HepG2 (cell line): ENCODE data around the gene CNTD1. TPM values are rescaled to one million over a fixed set of nuclear protein-coding genes. Genes with fewer than 3 reads are reported as not detected.

Source experiments
- ATAD3A ChIP-seq: sonication (generic); formaldehyde crosslinking; IDR thresholded peaks from 2 replicates; pipeline ENCODE4 v1.4.0; 2020; ENCODE audit warnings: missing genetic modification reagents
- GTF2F1 ChIP-seq: fragments of 150-350 bp; IDR thresholded peaks from 2 replicates; pipeline ENCODE4 v1.6.1; 2014; ENCODE audit warnings: low read length
- MYNN ChIP-seq: sonication (generic); formaldehyde crosslinking; IDR thresholded peaks from 2 replicates; pipeline ENCODE4 v1.4.0; 2020; ENCODE audit warnings: mild to moderate bottlenecking, low read depth, missing genetic modification reagents
- RBM22 ChIP-seq: fragments of 200-400 bp; formaldehyde crosslinking; optimal IDR thresholded peaks from 2 replicates; pipeline ENCODE3; 2017; ENCODE audit warnings: mild to moderate bottlenecking, low read length, moderate library complexity
- THYN1 ChIP-seq: sonication (generic); formaldehyde crosslinking; IDR thresholded peaks from 2 replicates; pipeline ENCODE4 v1.8.1; 2023; ENCODE audit warnings: low read depth, mild to moderate bottlenecking, moderate library complexity, missing genetic modification reagents, borderline replicate concordance
- ZNF296 ChIP-seq: sonication (generic); formaldehyde crosslinking; conservative IDR thresholded peaks from 2 replicates; pipeline ENCODE4 v1.5.0; 2020; ENCODE audit warnings: mild to moderate bottlenecking, missing genetic modification reagents
- ZNF512 ChIP-seq: sonication (generic); formaldehyde crosslinking; IDR thresholded peaks from 2 replicates; pipeline ENCODE4 v1.4.0; 2020; ENCODE audit warnings: mild to moderate bottlenecking, missing genetic modification reagents
- ZNF530 ChIP-seq: sonication (generic); formaldehyde crosslinking; IDR thresholded peaks from 2 replicates; pipeline ENCODE4 v1.5.0; 2020; ENCODE audit warnings: low read depth, mild to moderate bottlenecking, missing genetic modification reagents
- ZNF704 ChIP-seq: sonication (generic); formaldehyde crosslinking; IDR thresholded peaks from 2 replicates; pipeline ENCODE4 v1.8.1; 2023; ENCODE audit warnings: mild to moderate bottlenecking, inconsistent platforms, moderate library complexity, missing genetic modification reagents, borderline replicate concordance
- ZNF737 ChIP-seq: sonication (generic); formaldehyde crosslinking; IDR thresholded peaks from 2 replicates; pipeline ENCODE4 v1.5.0; 2020; ENCODE audit warnings: missing genetic modification reagents, mild to moderate bottlenecking, borderline replicate concordance
- ZNF749 ChIP-seq: sonication (generic); formaldehyde crosslinking; IDR thresholded peaks from 2 replicates; pipeline ENCODE4 v1.8.0; 2022; ENCODE audit warnings: mild to moderate bottlenecking, missing genetic modification reagents, moderate library complexity, borderline replicate concordance
- ZNF782 ChIP-seq: sonication (generic); formaldehyde crosslinking; IDR thresholded peaks from 2 replicates; pipeline ENCODE4 v1.4.0; 2020; ENCODE audit warnings: missing genetic modification reagents, mild to moderate bottlenecking, borderline replicate concordance
- polyA plus RNA-seq, 8 experiments: library from polyadenylated mRNA; depleted of rRNA in 3 of 8; stranded (reverse) in 7 of 8; unstranded in 1 of 8; fragments of >200 nt; fragmentation: Illumina TruSeq in 4 of 8; extraction: Trizol in 4 of 8; gene quantifications; 2 replicates each; pipeline versions ENCODE4 v1.2.1 to v1.2.3, GENCODE V29; 2011 to 2016; ENCODE audit warnings: low read depth in 4 of 8, missing spikeins in 1 of 8, mixed read lengths in 1 of 8; ENCODE audit not compliant: insufficient read depth in 1 of 8
- total RNA-seq, 5 experiments: library from RNA; depleted of rRNA; stranded (reverse); fragments of >200 nt; fragmentation: Illumina TruSeq; extraction: Trizol; gene quantifications; 2 replicates each; pipeline ENCODE4 v1.2.3, GENCODE V29; 2016; ENCODE audit warnings: low read depth in 1 of 5

The CNTD1 gene
- total and polyA plus RNA-seq, 2 of the 13 experiments (the other 11 are each of a cell fraction or from before 2014, with no cell fraction given) = 0.11 to 0.15 TPM

DNA sequence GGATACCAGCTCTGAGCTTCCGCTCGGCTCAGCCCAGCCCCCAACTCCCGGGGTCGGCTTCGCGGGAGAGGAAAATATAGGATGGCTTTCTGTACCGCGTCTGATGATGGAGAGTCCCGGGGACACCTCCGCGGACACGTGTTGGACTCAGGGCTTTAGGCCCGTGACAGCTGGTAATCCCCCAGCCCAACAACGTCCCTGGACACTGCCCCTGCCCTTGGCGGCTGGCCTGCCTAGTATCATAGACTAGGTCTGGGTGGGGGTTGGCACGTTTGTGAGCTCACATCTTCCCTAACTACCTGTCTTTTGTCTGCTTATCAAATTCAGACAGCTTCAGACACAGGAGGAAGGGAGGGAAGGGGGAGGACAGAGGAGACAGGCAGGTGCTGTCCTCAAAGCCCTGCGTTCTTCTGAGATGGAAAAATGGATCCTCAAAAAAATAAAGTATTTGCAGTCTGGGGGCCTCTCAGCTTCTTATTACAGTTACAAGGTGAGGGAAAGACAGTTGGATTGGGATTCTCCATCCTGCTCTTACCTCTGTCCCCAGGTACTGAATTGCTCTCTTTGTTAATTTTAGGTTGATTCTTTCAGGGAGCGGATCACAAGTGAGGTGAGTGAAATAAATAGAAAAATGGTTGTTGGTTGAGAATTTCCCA lies 35.2 kb downstream of the CNTD1 start (continued):
- TF ChIP-seq ZNF704 (CRISPR knock-in tag) = 0 out of 2 replicates have a peak, but pooled peaks have one; percentile 14
- no peak for TF ChIP-seq GTF2F1
- no peak for TF ChIP-seq ATAD3A (CRISPR knock-in tag)
- 0 out of 2 replicates have a peak, but pooled peaks have one; percentile 64 for TF ChIP-seq ZNF530 (CRISPR knock-in tag)
- TF ChIP-seq ZNF782 (CRISPR knock-in tag) = 0 out of 2 replicates have a peak, but pooled peaks have one; percentile 10
- no peak for TF ChIP-seq ZNF749 (CRISPR knock-in tag)
- peak; percentile 29 for TF ChIP-seq RBM22
- TF ChIP-seq ZNF512 (CRISPR knock-in tag) = 0 out of 2 replicates have a peak, but pooled peaks have one; percentile 16
- TF ChIP-seq ZNF296 (CRISPR knock-in tag) = 0 out of 2 replicates have a peak, but pooled peaks have one; percentile 45
- 0 out of 2 replicates have a peak, but pooled peaks have one; percentile 51 for TF ChIP-seq THYN1 (CRISPR knock-in tag)
- 0 out of 2 replicates have a peak, but pooled peaks have one; percentile 1 for TF ChIP-seq MYNN
- 0 out of 2 replicates have a peak, but pooled peaks have one; percentile 59 for TF ChIP-seq ZNF737
